ENCODE results near the gene CD55.

CD55 gene

GRCh38 chr1:207345644-207346477 is 24.4 kb downstream of the CD55 start:
- Histone ChIP-seq H3K9me2 (replicated peaks; ENCODE audit: insufficient read depth, low read length) (no peaks in the 10 kb centered on the region), H3K9ac (ENCODE audit: low read length) (no peak overlapping the region), H3K27ac (ENCODE audit: low read depth, low read length) (no peak overlapping the region), H3K79me2 (ENCODE audit: insufficient read depth, low read length) (no peaks in the 10 kb centered on the region), H3K4me3 (ENCODE audit: insufficient read depth, low read length, poor library complexity, severe bottlenecking) (no peak overlapping the region), H4K20me1 (ENCODE audit: low read depth, low read length) (no peaks in the 10 kb centered on the region), H2AFZ (ENCODE audit: low read depth, low read length, severe bottlenecking) (no peak overlapping the region), H3K27me3 (ENCODE audit: low read length) (no peaks in the 10 kb centered on the region), H3K4me2 (ENCODE audit: low read depth, low read length, poor library complexity, severe bottlenecking) (no peak overlapping the region), H3F3A (ENCODE audit: insufficient read depth) (no peaks in the 10 kb centered on the region), H3K36me3 (ENCODE audit: low read length) (no peaks in the 10 kb centered on the region), H3K9me3 (ENCODE audit: insufficient read depth, low read length) (no peaks in the 10 kb centered on the region)
- no peak for TF ChIP-seq CTCF (IDR thresholded peaks at IDR 0.05; ENCODE audit: insufficient read depth, low read length, poor library complexity, severe bottlenecking)
- TF ChIP-seq EZH2phosphoT487 (conservative IDR thresholded peaks at IDR 0.05; ENCODE audit: low read length), result no peak

- Histone ChIP-seq H3K9me2 (replicated peaks; ENCODE audit: insufficient read depth, low read length) (no peaks in the 10 kb centered on the region), H3K9ac (ENCODE audit: low read length) (no peak overlapping the region), H3K27me3 (ENCODE audit: low read length) (no peaks in the 10 kb centered on the region), H3K36me3 (ENCODE audit: low read length) (no peaks in the 10 kb centered on the region), H2AFZ (ENCODE audit: low read depth, low read length, severe bottlenecking) (no peak overlapping the region), H3F3A (ENCODE audit: insufficient read depth) (no peaks in the 10 kb centered on the region), H3K27ac (ENCODE audit: low read depth, low read length) (no peak overlapping the region), H3K9me3 (ENCODE audit: insufficient read depth, low read length) (no peaks in the 10 kb centered on the region), H3K79me2 (ENCODE audit: insufficient read depth, low read length) (no peaks in the 10 kb centered on the region), H3K4me2 (ENCODE audit: low read depth, low read length, poor library complexity, severe bottlenecking) (no peak overlapping the region), H4K20me1 (ENCODE audit: low read depth, low read length) (no peaks in the 10 kb centered on the region), H3K4me3 (ENCODE audit: insufficient read depth, low read length, poor library complexity, severe bottlenecking) (no peak overlapping the region)
- TF ChIP-seq CTCF (IDR thresholded peaks at IDR 0.05; ENCODE audit: insufficient read depth, low read length, poor library complexity, severe bottlenecking) (no peak), EZH2phosphoT487 (conservative IDR thresholded peaks at IDR 0.05; ENCODE audit: low read length) (no peak)
Measured at GRCh38 chr1:207346513-207346912, 25.0 kb downstream of the CD55 start.

- H3K4me2 ChIP-seq (ENCODE audit: low read depth, low read length, poor library complexity, severe bottlenecking), result no peak overlapping the region
- no peaks in the 10 kb centered on the region for H3K9me2 ChIP-seq (replicated peaks; ENCODE audit: insufficient read depth, low read length)
- no peak overlapping the region for H3K27ac ChIP-seq (ENCODE audit: low read depth, low read length)
- H3K9me3 ChIP-seq (ENCODE audit: insufficient read depth, low read length), result no peaks in the 10 kb centered on the region
- H4K20me1 ChIP-seq (ENCODE audit: low read depth, low read length), result no peaks in the 10 kb centered on the region
- H3K27me3 ChIP-seq (ENCODE audit: low read length), result no peaks in the 10 kb centered on the region
- TF ChIP-seq EZH2phosphoT487 (conservative IDR thresholded peaks at IDR 0.05; ENCODE audit: low read length) (no peak), CTCF (IDR thresholded peaks at IDR 0.05; ENCODE audit: insufficient read depth, low read length, poor library complexity, severe bottlenecking) (no peak)
- H2AFZ ChIP-seq (ENCODE audit: low read depth, low read length, severe bottlenecking), result no peak overlapping the region
- no peaks in the 10 kb centered on the region; the same call in 1 of the 2 replicates for H3K36me3 ChIP-seq (ENCODE audit: low read length)
- no peaks in the 10 kb centered on the region for H3F3A ChIP-seq (ENCODE audit: insufficient read depth)
- H3K79me2 ChIP-seq (ENCODE audit: insufficient read depth, low read length), result no peaks in the 10 kb centered on the region
- H3K4me3 ChIP-seq (ENCODE audit: insufficient read depth, low read length, poor library complexity, severe bottlenecking), result no peak overlapping the region
- H3K9ac ChIP-seq (ENCODE audit: low read length), result no peak overlapping the region
Measured at GRCh38 chr1:207349979-207350378, 28.5 kb downstream of the CD55 start.
